GM13977 (cell line): ENCODE data around the gene ETF1.
"Not testable (repeated sequence)": the region's sequence is repeated elsewhere in the genome, so short reads cannot be mapped to it uniquely, and the experiment has no call there.

Source experiments
- DNase-seq: peaks from one replicate; pipeline ENCODE4 v3.0.0; 2012; ENCODE audit warnings: low spot score
- in situ Hi-C: fragments of 300-500 bp; cut with MboI; formaldehyde crosslinking; loops from one replicate; pipeline ENCODE4 v1.12.0; 2022; ENCODE audit warnings: low sequenced_read_pairs, low pct_unique_long_range_greater_than_20kb, mixed read lengths, inconsistent platforms; ENCODE audit not compliant: unreplicated experiment
- TF ChIP-seq, protein P1 (sequence below): IDR thresholded peaks from 2 replicates; pipeline ENCODE4 v1.5.1; 2012; ENCODE audit warnings: mild to moderate bottlenecking, control low read depth; ENCODE audit not compliant: insufficient read depth; ENCODE audit errors: extremely low read depth, missing control alignments

Gene ETF1

GRCh38 chr5:138482638-138483037 lies 60.4 kb downstream of the ETF1 start:
- in situ Hi-C loops: no loop called here
- DNase-seq: no peak
- TF ChIP-seq, protein P1, sequence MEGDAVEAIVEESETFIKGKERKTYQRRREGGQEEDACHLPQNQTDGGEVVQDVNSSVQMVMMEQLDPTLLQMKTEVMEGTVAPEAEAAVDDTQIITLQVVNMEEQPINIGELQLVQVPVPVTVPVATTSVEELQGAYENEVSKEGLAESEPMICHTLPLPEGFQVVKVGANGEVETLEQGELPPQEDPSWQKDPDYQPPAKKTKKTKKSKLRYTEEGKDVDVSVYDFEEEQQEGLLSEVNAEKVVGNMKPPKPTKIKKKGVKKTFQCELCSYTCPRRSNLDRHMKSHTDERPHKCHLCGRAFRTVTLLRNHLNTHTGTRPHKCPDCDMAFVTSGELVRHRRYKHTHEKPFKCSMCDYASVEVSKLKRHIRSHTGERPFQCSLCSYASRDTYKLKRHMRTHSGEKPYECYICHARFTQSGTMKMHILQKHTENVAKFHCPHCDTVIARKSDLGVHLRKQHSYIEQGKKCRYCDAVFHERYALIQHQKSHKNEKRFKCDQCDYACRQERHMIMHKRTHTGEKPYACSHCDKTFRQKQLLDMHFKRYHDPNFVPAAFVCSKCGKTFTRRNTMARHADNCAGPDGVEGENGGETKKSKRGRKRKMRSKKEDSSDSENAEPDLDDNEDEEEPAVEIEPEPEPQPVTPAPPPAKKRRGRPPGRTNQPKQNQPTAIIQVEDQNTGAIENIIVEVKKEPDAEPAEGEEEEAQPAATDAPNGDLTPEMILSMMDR: no peak

GRCh38 chr5:138476918-138477317 lies 66.1 kb downstream of the ETF1 start:
- in situ Hi-C loops: no loop called here
- DNase-seq: no peak
- TF ChIP-seq, protein P1: no peak

DNA sequence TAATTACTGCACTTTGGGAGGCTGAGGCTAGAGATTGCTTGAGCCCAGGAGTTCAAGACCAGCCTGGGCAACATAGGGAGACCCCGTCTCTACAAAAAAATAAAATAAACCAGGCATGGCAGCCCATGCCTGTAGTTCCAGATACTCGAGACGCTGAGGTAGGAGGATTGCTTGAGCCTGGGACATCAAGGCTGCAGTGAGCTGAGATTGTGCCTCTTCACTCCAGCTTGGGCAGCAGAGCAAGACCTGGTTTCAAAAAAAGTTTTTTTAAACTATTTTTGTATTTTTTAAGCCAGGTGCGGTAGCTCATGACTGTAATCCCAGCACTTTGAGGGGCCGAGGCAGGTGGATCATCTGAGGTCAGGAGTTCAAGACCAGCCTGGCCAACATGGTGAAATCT lies 69.9 kb downstream of the ETF1 start:
- DNase-seq, in situ Hi-C loops: not testable (repeated sequence)

DNA sequence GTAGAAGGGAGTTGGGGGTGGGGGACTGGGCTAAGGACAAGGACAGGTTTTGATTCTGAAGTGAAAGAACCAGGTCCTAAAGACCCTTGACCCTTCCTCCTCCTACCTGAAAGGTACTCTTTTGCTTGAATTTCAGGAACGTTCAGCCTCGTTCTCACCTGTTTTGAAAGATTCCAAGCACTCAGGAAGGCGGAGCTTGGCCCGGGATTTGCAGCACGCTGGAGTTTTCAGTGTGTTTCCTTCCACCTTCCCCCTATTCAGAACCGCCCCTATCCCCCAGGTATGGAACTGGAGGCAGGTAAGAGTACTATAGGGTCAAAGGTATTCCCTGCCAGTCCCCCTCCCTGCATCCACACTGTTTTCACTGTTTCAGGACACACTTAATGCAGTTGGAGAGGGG lies 70.7 kb downstream of the ETF1 start:
- in situ Hi-C loops: no loop called here
- DNase-seq: no peak
- TF ChIP-seq, protein P1: no peak

DNA sequence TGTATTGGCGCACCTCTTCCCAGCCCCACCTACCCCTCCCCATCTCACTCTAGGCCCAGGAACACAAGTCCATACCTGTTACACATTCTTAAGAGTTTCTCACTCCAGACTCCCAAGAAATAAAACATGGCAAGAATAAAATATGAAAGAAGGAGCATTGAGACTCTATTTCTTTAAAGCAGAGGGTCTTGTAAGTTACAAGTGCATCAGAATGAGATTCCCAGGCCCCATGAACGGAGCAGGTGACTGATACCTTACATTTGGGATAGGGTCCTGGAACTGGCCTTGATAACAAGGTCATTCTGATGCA lies 72.0 kb downstream of the ETF1 start:
- no peak for DNase-seq
- in situ Hi-C loops: no loop called here
- TF ChIP-seq, protein P1: no peak

DNA sequence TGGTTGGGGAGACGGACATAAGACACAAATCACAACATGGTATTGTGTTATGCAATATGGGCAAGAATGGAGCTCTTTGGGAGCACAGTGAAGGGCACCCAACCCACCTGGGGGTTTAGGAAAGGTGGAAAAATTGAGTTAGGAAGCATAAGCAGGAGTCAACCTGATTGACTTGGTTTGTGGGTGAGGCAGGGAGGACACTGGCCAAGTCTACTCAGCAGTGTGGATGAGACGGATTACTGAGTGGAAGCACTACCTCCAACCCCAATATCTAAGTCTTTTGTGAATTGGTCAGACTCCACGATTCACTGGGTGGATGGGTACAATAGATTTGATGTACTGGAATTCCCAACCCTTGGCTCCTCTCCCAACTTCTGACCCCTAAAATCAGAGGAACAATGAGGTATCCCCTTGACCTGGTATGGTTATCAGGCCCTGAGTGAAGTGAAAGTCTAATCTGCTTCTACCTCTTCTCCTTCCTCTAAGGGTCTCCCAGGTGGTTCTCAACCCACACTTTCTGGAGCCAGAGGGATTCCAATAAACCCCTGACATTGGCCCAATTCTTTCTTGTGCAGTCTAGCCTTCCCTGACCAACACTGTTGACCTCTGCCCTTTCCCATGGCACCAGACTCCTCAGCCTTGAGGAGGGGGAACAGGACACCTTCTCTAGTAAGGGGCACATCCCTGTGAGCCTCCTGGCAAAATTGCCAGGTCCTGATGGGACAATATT lies 72.5 kb downstream of the ETF1 start:
- in situ Hi-C loops: no loop called here
- TF ChIP-seq, protein P1: no peak
- no peak for DNase-seq

- TF ChIP-seq, protein P1: no peak
- in situ Hi-C loops: no loop called here
Measured at GRCh38 chr5:138469540-138470321, 73.3 kb downstream of the ETF1 start.

More at GRCh38 chr5:138469540-138470321, 73.3 kb downstream of the ETF1 start:
- no peak for DNase-seq
